ENCODE measurements around the gene TFR2. TPM values are rescaled to one million over a fixed set of nuclear protein-coding genes. Genes with fewer than 3 reads are reported as not detected.

Gene TFR2
- total and polyA plus RNA-seq, 2 of the 13 experiments (the other 11 are each of a cell fraction or from before 2014, with no cell fraction given) = 36.9 to 64.2 TPM

GRCh38 chr7:100627238-100627549 is 14.2 kb downstream of the TFR2 start:
- H3K27me3 ChIP-seq (ENCODE audit: control insufficient read depth in 1 of 2, insufficient read depth in 2 of 2, low read length in 2 of 2) = no peaks in the 10 kb centered on the region
- in situ Hi-C loops (cut with HindIII; ENCODE audit: extremely low pct_ligation_motif_present, low pct_unique_long_range_greater_than_20kb) (no loop called here), intact Hi-C loops (cut with micrococcal nuclease; ENCODE audit: unreplicated experiment) (no loop called here)
- DNase-seq (ENCODE audit: low spot score) = no peak
- no peak for ATAC-seq
- FAIRE-seq = no peak
- H4K20me1 ChIP-seq (ENCODE audit: insufficient read depth, low read length) = peaks cover 6% of the 10 kb centered on the region; the same call in 1 of the 2 replicates
- POLR2A ChIA-PET = no interaction called here
- peaks cover 4 to 30% of the 10 kb centered on the region in 2 experiments; a peak in 4 of 5 replicates for H3K36me3 ChIP-seq (replicated peaks in 1 of 2; ENCODE audit: control insufficient read depth in 1 of 2, insufficient read depth in 2 of 2, low read length in 2 of 2)
- no peak overlapping the region for H3K27ac ChIP-seq (ENCODE audit: extremely low read length, insufficient read depth, low read length)
- H3K4me2 ChIP-seq (ENCODE audit: low read depth, low read length) = no peak overlapping the region
- no peak for TF ChIP-seq ZNF746 (CRISPR knock-in tag; IDR thresholded peaks at IDR 0.05)
- no peak for TF ChIP-seq ZNF251 (CRISPR knock-in tag; IDR thresholded peaks at IDR 0.05)
- no peak for TF ChIP-seq TERF1 (CRISPR knock-in tag; IDR thresholded peaks at IDR 0.05)
- no peak for TF ChIP-seq POGK (CRISPR knock-in tag; conservative IDR thresholded peaks at IDR 0.05)
- TF ChIP-seq ZNF609 (CRISPR knock-in tag; IDR thresholded peaks at IDR 0.05; ENCODE audit: borderline replicate concordance) = no peak
- no peak for TF ChIP-seq GATA4 (IDR thresholded peaks at IDR 0.05; ENCODE audit: borderline replicate concordance, low read depth)
- TF ChIP-seq ZNF160 (CRISPR knock-in tag; IDR thresholded peaks at IDR 0.05) = no peak
- TF ChIP-seq AKAP8 (CRISPR knock-in tag; IDR thresholded peaks at IDR 0.05) = no peak
- TF ChIP-seq AGO2 (optimal IDR thresholded peaks at IDR 0.05; ENCODE audit: low read depth, low read length) = peak; percentile 48
- no peaks in the 10 kb centered on the region for H3K9me3 ChIP-seq (ENCODE audit: low read length)
- 97% methylated on average over 9 of the region's 21 CpGs for WGBS (ENCODE audit: low lambda C conversion rate)
- CTCF ChIA-PET (ENCODE audit: low intra/inter-chr PET ratio, low total read pairs) = no interaction called here
- H2AFZ ChIP-seq (ENCODE audit: low read length) = no peak overlapping the region
- H3K4me3 ChIP-seq (replicated peaks in 1 of 3; ENCODE audit: insufficient read depth in 1 of 3, low read depth in 2 of 3, low read length in 3 of 3) = no peak overlapping the region
- no peak overlapping the region for H3K9ac ChIP-seq (ENCODE audit: insufficient read depth, low read depth, low read length)
- H3K79me2 ChIP-seq (ENCODE audit: insufficient read depth, low read length) = no peaks in the 10 kb centered on the region
- no TSS peak for BruUV-seq (replicated peaks)
- peaks cover 2% of the 10 kb centered on the region; the same call in 1 of the 2 replicates for H3K4me1 ChIP-seq (ENCODE audit: insufficient read depth, low read length)
